ENCODE measurements around the gene PLBD2. TPM values are rescaled to one million over a fixed set of nuclear protein-coding genes. Genes with fewer than 3 reads are reported as not detected.

Gene PLBD2
- total and polyA plus RNA-seq, 9 of the 15 experiments (the other 6 are each of a cell fraction or from before 2014, with no cell fraction given) = 2.4 to 37.4 (median 6.0) TPM

GRCh38 chr12:113425960-113426453, 67.6 kb downstream of the PLBD2 start:
- peaks cover 4% of the 10 kb centered on the region; the same call in 1 of the 2 replicates for H3K9me3 ChIP-seq (replicated peaks; ENCODE audit: control insufficient read depth, insufficient read depth, low read depth, low read length)
- peaks cover 24% of the 10 kb centered on the region in 2 experiments for H3K4me1 ChIP-seq (replicated peaks in 1 of 2; ENCODE audit: control insufficient read depth in 2 of 2, insufficient read depth in 2 of 2, low read length in 2 of 2)
- CTCF ChIA-PET (ENCODE audit: low intra/inter-chr PET ratio) = interaction anchor here (0.7 to 1.5 kb wide), 3 partner anchors 113 to 487 kb away, joined by 3 to 7 read pairs (median 3); no protein-coding TSS in a partner anchor
- in situ Hi-C loops (cut with MboI) (no loop called here), intact Hi-C loops (cut with micrococcal nuclease) (loop anchor here (1.0 to 5.0 kb wide), 4 partner anchors 68 to 229 kb away; partner anchors contain the start of gene PLBD2)
- DNase-seq (ENCODE audit: extremely low read depth in 1 of 4, low spot score in 3 of 4) (no peak), ATAC-seq (no peak), FAIRE-seq (no peak)
- peaks cover 0 to 2% of the 10 kb centered on the region in 2 experiments; a peak in 1 of 5 replicates for H3K27me3 ChIP-seq (ENCODE audit: control insufficient read depth in 2 of 2, insufficient read depth in 2 of 2, low read length in 2 of 2)
- no peaks in the 10 kb centered on the region for H4K20me1 ChIP-seq (replicated peaks; ENCODE audit: control insufficient read depth, insufficient read depth, low read length)
- no peak for TF ChIP-seq THRAP3 (IDR thresholded peaks at IDR 0.05; ENCODE audit: borderline replicate concordance)
- TF ChIP-seq EGR1 (conservative IDR thresholded peaks at IDR 0.05) = 0 out of 2 replicates have a peak, but pooled peaks have one; percentile 10
- TF ChIP-seq SFPQ (IDR thresholded peaks at IDR 0.05; ENCODE audit: low read depth, low read length) = no peak
- no peak for TF ChIP-seq E2F8 (IDR thresholded peaks at IDR 0.05; ENCODE audit: low read depth, partially characterized antibody)
- TF ChIP-seq ZNF79 (CRISPR knock-in tag; IDR thresholded peaks at IDR 0.05; ENCODE audit: low read depth) = no peak
- TF ChIP-seq PHF21A (IDR thresholded peaks at IDR 0.05; ENCODE audit: borderline replicate concordance, low read depth) = no peak
- no peaks in the 10 kb centered on the region for H3K9me1 ChIP-seq (ENCODE audit: control insufficient read depth, insufficient read depth, low read length)
- H3K36me3 ChIP-seq (ENCODE audit: control insufficient read depth, insufficient read depth, low read length) = peaks cover 5% of the 10 kb centered on the region; the same call in 1 of the 3 replicates
- no peak overlapping the region for H3K4me3 ChIP-seq
- peaks cover 13% of the 10 kb centered on the region for H3K79me2 ChIP-seq (ENCODE audit: control insufficient read depth, insufficient read depth, low read length)
- no peak overlapping the region for H2AFZ ChIP-seq (ENCODE audit: low read depth, low read length)
- H3K27ac ChIP-seq (ENCODE audit: extremely low read depth, low read depth, low read length) = no peak overlapping the region
- POLR2A ChIA-PET = interaction anchor here (0.6 to 1.3 kb wide), 5 partner anchors 12 to 441 kb away, joined by 3 to 5 read pairs (median 3); no protein-coding TSS in a partner anchor
- no peak overlapping the region for H3K4me2 ChIP-seq (ENCODE audit: insufficient read depth, low read length)
- H3K9ac ChIP-seq (ENCODE audit: insufficient read depth in 1 of 2, low read depth in 2 of 2, low read length in 2 of 2) = no peak overlapping the region
- WGBS (ENCODE audit: insufficient coverage, low coverage, missing lambda C conversion rate) = 37% methylated on average over 8 of the region's 11 CpGs
- no TSS peak for BruUV-seq (replicated peaks)

Measured in K562 (cell line).